Right lobe of liver (tissue), 4 donors: ENCODE results near the gene RNU1-2.
"Not testable (repeated sequence)": the region's sequence is repeated elsewhere in the genome, so short reads cannot be mapped to it uniquely, and the experiment has no call there.

ENCODE experiments used
- POLR2A ChIP-seq: fragments of 450-650 bp; IDR thresholded peaks from one replicate; pipeline ENCODE4 v1.6.1; 2017; ENCODE audit warnings: antibody characterized with exemption, mild to moderate bottlenecking
- TF ChIP-seq, protein P1 (sequence below), 4 donors: fragments of 200-600 bp in 3 of 4; fragments of 450-650 bp in 1 of 4; IDR thresholded peaks; one replicate each; pipeline versions ENCODE4 v1.5.1 to v1.8.0; 2016 to 2022; ENCODE audit warnings: antibody characterized with exemption in 4 of 4, mild to moderate bottlenecking in 2 of 4
- donor health status: DM: no; HTN: no; CAD: no.
- donor health status: DM: no; HTN: no; CAD: no.
- donor health status: DM: no; HTN: yes; CAD: no.

DNA sequence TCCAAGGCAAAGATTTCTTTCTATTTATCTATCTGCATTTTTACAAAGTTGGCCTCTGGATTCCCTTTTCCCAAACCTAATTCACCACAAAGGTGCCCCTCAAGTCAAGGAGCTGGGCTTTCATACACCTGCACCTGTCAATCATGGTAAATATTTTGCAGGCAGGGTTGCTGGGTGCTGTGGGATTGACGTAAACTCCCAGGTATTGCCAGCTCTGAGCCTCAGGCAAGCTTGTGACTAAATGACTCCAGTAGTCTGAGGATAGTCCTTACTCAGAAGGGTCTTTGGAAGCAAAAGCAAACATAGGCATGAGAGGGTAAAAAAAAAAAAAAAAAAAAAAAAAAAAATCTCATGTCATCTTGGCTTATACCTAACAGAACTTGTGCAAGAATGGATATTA, 14.0 kb upstream of the RNU1-2 start:
- TF ChIP-seq, protein P1, sequence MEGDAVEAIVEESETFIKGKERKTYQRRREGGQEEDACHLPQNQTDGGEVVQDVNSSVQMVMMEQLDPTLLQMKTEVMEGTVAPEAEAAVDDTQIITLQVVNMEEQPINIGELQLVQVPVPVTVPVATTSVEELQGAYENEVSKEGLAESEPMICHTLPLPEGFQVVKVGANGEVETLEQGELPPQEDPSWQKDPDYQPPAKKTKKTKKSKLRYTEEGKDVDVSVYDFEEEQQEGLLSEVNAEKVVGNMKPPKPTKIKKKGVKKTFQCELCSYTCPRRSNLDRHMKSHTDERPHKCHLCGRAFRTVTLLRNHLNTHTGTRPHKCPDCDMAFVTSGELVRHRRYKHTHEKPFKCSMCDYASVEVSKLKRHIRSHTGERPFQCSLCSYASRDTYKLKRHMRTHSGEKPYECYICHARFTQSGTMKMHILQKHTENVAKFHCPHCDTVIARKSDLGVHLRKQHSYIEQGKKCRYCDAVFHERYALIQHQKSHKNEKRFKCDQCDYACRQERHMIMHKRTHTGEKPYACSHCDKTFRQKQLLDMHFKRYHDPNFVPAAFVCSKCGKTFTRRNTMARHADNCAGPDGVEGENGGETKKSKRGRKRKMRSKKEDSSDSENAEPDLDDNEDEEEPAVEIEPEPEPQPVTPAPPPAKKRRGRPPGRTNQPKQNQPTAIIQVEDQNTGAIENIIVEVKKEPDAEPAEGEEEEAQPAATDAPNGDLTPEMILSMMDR (IDR thresholded peaks at IDR 0.05): not testable (repeated sequence)
- not testable (repeated sequence) for TF ChIP-seq POLR2A
